Measurements from ENCODE around the gene VPS45.

VPS45 gene

GRCh38 chr1:150149271-150150132 lies 81.9 kb downstream of the VPS45 start, which contains the start of gene PLEKHO1:
Gene PLEKHO1, plus strand, starts transcription at chr1:150149916. Its CDS starts 342 bp downstream, at chr1:150150258.
- peak; percentile 63 for ATAC-seq
- TF ChIP-seq ISL1 (CRISPR knock-in tag; IDR thresholded peaks at IDR 0.05) (no peak), ZNF8 (CRISPR knock-in tag; IDR thresholded peaks at IDR 0.05) (no peak), TCF4 (CRISPR knock-in tag; IDR thresholded peaks at IDR 0.05; ENCODE audit: borderline replicate concordance) (no peak), POU6F1 (CRISPR knock-in tag; IDR thresholded peaks at IDR 0.05; ENCODE audit: borderline replicate concordance, low read depth) (no peak), CSRNP3 (CRISPR knock-in tag; IDR thresholded peaks at IDR 0.05) (no peak), ZFP30 (CRISPR knock-in tag; IDR thresholded peaks at IDR 0.05) (no peak), ESRRG (CRISPR knock-in tag; IDR thresholded peaks at IDR 0.05) (no peak), ZC3H10 (CRISPR knock-in tag; IDR thresholded peaks at IDR 0.05) (no peak), CSDC2 (CRISPR knock-in tag; IDR thresholded peaks at IDR 0.05) (no peak), ZNF565 (CRISPR knock-in tag; conservative IDR thresholded peaks at IDR 0.05; ENCODE audit: low read depth) (no peak), RARB (CRISPR knock-in tag; IDR thresholded peaks at IDR 0.05) (no peak), CREB5 (CRISPR knock-in tag; IDR thresholded peaks at IDR 0.05; ENCODE audit: low read depth) (no peak), SNAI2 (CRISPR knock-in tag; IDR thresholded peaks at IDR 0.05) (no peak), ZFP3 (CRISPR knock-in tag; IDR thresholded peaks at IDR 0.05) (no peak), PATZ1 (CRISPR knock-in tag; IDR thresholded peaks at IDR 0.05; ENCODE audit: borderline replicate concordance) (no peak)

- no peak for TF ChIP-seq CSRNP3 (CRISPR knock-in tag; IDR thresholded peaks at IDR 0.05)
- TF ChIP-seq ARNTL (CRISPR knock-in tag; IDR thresholded peaks at IDR 0.05; ENCODE audit: borderline replicate concordance, low read depth), result no peak
- no peak for TF ChIP-seq PPARA (CRISPR knock-in tag; IDR thresholded peaks at IDR 0.05; ENCODE audit: borderline replicate concordance)
- ATAC-seq, result peak; percentile 24
Measured at GRCh38 chr1:150150133-150151021, 82.8 kb downstream of the VPS45 start.

GRCh38 chr1:150151291-150152181 lies 84.0 kb downstream of the VPS45 start:
- ATAC-seq, result peak; percentile 31
- no peak for TF ChIP-seq ZNF8 (CRISPR knock-in tag; IDR thresholded peaks at IDR 0.05)
- no peak for TF ChIP-seq TSHZ2 (CRISPR knock-in tag; IDR thresholded peaks at IDR 0.05)
- TF ChIP-seq GLIS3 (CRISPR knock-in tag; IDR thresholded peaks at IDR 0.05), result no peak
- TF ChIP-seq ZFP3 (CRISPR knock-in tag; IDR thresholded peaks at IDR 0.05), result no peak
- no peak for TF ChIP-seq TOX (CRISPR knock-in tag; IDR thresholded peaks at IDR 0.05; ENCODE audit: borderline replicate concordance)
- TF ChIP-seq CSDC2 (CRISPR knock-in tag; IDR thresholded peaks at IDR 0.05), result no peak
- TF ChIP-seq TCF4 (CRISPR knock-in tag; IDR thresholded peaks at IDR 0.05; ENCODE audit: borderline replicate concordance), result no peak
- no peak for TF ChIP-seq SNAI2 (CRISPR knock-in tag; IDR thresholded peaks at IDR 0.05)
- TF ChIP-seq ZNF70 (CRISPR knock-in tag; IDR thresholded peaks at IDR 0.05), result no peak
- TF ChIP-seq ARNTL (CRISPR knock-in tag; IDR thresholded peaks at IDR 0.05; ENCODE audit: borderline replicate concordance, low read depth), result no peak
- TF ChIP-seq ZC3H10 (CRISPR knock-in tag; IDR thresholded peaks at IDR 0.05), result no peak
- no peak for TF ChIP-seq OSR1 (CRISPR knock-in tag; IDR thresholded peaks at IDR 0.05)

Data from SK-N-SH treated with all-trans-retinoic acid at 6 μM for 48 hours (cell line).